Measurements from ENCODE around the gene ANXA11.
"Not testable (repeated sequence)": the region's sequence is repeated elsewhere in the genome, so short reads cannot be mapped to it uniquely, and the experiment has no call there.

Gene ANXA11

DNA sequence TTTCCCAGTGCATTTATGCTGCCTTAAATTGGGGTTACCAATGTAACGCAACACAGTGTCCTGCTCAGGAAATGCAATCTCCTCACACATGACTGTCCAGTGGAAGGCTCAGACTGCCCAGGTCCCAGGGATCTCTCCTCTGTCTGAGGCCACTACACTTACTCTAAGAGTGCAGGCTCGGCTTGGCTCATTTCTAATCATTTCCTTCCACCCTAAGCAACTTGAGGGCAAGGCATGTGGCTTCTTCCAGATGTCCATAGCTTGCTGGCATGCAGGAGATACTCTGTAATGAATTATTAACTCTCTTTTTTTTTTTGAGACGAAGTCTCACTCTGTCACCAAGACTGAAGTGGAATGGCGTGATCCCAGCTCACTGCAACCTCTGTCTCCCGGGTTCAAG lies 49.1 kb downstream of the ANXA11 start:
- DNase-seq, result no peak
- TF ChIP-seq POLR2A (IDR thresholded peaks at IDR 0.05; ENCODE audit: low read length) (no peak), GATA1 (IDR thresholded peaks at IDR 0.05; ENCODE audit: low read depth, low read length) (no peak)

DNA sequence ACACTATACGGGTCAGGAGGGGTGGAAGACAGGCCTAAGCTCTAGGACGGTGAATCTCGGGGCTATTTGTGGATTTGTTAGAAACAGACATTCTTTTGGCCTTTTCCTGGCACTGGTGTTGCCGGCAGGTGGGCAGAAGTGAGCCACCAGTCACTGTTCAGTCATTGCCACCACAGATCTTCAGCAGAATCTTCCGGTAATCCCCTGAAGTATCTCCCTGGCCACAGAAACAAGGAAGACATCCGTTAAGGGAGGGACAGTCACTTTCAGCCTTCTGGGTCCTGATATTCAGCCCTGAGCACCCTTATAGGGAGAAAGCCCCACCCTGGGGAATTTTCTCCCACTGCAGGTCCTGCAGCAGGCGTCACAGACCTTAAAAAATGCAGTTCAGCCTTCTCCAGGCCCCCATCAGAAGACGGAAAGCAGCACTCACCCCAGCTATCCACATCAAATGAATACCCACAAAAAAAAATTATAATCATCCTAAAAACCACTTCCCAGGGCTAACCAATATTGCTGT lies 49.6 kb downstream of the ANXA11 start:
- no peak for TF ChIP-seq GATA1 (IDR thresholded peaks at IDR 0.05; ENCODE audit: low read depth, low read length)
- no peak for TF ChIP-seq POLR2A (IDR thresholded peaks at IDR 0.05; ENCODE audit: low read length)
- no peak for DNase-seq

DNA sequence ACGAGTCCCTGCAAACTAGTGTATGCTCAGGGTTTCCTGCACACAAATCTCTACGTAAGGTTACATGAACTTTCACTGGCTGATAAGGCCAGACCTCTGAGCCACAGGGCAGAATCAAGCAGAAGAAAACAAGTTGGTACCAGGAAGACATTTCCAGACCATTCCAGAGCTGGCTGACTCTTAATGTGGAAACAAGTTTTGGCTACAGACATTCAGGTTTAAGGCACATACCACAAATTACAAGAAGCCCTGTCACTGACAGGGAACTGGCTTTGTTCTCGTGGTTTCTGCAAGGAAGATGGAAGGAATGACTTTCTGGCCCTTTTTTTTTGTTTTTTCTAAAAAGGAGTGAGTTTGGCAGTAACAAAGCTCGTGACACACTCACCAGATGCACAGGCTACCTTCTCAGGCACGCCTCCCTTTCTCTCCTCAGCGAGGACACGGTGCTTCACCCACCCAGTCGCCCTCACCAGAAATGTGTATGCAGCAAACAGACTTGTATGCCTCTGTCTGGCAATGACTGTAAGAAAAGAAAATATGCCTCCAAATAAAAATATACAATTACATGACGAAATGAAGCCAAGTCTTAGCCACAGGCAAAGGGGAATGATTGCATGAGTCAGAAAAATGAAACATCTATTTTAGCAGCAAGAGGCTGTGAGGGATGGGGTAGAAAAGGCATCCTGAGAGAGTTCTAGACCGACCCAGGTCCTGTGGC lies 50.2 kb downstream of the ANXA11 start:
- TF ChIP-seq POLR2A (IDR thresholded peaks at IDR 0.05; ENCODE audit: low read length) (no peak), GATA1 (IDR thresholded peaks at IDR 0.05; ENCODE audit: low read depth, low read length) (no peak)
- no peak for DNase-seq

DNA sequence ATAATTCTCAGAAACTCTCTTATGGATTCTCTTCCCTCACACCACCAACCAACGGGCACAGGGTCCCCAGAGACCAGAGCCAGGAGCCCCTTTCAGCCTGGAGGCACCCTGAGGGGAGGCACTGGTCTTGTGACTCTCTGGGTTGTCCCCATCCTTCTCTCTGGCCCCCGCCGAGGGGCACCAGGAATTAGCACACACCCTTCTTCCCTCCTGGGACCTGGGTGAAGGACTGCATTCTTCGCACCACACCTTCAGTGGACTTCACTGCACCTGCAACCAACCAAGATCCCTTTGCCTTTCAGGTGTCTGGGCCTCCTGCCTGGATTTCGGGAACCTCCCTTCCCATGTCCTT lies 50.7 kb downstream of the ANXA11 start:
- DNase-seq, result no peak

DNA sequence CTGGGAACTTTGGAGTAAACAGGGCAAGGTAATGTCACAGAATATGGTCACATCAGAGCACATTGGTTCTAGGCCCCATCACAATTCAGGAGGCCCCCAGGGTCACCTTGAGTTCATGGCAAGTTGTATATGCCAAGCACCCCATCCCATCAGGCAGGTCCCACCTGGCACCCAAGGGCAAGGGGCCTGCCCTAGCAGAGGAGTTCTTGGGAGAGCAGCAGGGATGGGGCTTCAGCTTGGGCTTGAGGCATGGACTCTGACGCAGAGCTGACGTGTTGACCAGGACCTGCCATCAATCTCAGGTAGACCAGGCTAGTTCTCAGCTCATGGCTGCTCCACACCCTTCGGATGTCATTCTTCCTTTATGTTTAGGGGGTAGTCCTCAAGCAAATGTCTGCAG lies 51.9 kb downstream of the ANXA11 start:
- no peak for TF ChIP-seq GATA1 (IDR thresholded peaks at IDR 0.05; ENCODE audit: low read depth, low read length)
- DNase-seq, result no peak

More for the DNA sequence above, 50.7 kb downstream of the ANXA11 start:
- TF ChIP-seq GATA1 (IDR thresholded peaks at IDR 0.05; ENCODE audit: low read depth, low read length) (no peak), POLR2A (IDR thresholded peaks at IDR 0.05; ENCODE audit: low read length) (no peak)

DNA sequence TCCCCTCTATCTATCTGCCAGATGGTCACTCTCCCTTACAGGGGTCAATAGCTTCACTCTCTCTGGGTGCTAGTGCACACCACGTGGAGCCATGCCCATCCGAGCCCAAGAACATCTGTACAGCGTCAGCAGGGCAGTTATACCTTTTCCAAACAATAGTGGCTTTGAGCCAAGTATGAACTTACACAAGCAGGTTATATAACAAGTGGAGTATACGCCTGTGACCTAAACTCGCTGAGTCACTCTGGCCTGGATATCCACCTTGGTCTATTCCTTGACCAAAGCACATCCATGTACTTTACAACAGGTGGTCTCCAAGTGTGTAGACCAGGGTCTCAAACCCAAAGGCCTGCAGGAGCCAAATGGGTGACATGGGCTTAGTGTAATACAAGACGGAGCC lies 52.5 kb downstream of the ANXA11 start:
- TF ChIP-seq GATA1 (IDR thresholded peaks at IDR 0.05; ENCODE audit: low read depth, low read length) (no peak), POLR2A (IDR thresholded peaks at IDR 0.05; ENCODE audit: low read length) (no peak)
- DNase-seq, result no peak

DNA sequence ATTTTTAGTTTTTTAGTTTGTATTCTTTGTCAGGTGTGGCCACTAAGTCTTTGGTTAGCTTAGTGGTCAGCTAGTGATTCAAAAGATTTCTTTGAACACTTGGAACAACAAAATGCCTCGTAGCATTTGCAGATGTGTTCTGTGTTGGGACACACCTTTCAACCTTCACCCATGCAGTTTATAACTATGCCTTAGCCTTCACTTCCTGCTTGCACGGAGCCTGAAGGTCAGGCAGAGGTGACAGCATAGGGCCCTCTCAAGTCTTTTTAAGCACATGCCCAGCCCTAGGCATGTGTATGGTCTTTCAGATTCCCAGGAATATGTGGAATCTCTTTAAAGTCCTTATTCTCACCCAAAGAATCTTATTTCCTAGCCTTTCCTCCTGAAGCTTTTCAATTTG lies 55.2 kb downstream of the ANXA11 start:
- TF ChIP-seq GATA1 (IDR thresholded peaks at IDR 0.05; ENCODE audit: low read depth, low read length), result no peak
- TF ChIP-seq POLR2A (IDR thresholded peaks at IDR 0.05; ENCODE audit: low read length), result no peak
- DNase-seq, result no peak

DNA sequence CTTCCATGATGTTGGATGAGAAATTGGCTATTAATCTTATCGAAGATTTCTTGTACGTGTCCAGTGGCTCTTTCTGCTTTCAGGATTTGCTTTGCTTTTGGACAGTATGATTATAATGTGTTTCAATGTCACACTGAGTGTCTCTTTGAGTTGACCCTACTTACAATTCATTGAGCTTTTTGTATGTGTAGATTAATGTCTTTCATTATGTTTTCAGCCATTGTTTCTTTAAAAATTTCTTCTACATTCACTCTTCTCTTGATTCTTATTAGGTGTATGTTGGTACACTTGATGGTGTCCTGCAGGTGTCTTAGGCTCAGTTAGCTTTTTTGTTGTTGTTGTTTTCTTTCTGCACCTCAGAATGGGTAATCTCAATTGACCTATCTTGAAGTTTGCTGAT lies 56.2 kb downstream of the ANXA11 start:
- TF ChIP-seq GATA1 (IDR thresholded peaks at IDR 0.05; ENCODE audit: low read depth, low read length), result no peak
- no peak for TF ChIP-seq POLR2A (IDR thresholded peaks at IDR 0.05; ENCODE audit: low read length)

DNA sequence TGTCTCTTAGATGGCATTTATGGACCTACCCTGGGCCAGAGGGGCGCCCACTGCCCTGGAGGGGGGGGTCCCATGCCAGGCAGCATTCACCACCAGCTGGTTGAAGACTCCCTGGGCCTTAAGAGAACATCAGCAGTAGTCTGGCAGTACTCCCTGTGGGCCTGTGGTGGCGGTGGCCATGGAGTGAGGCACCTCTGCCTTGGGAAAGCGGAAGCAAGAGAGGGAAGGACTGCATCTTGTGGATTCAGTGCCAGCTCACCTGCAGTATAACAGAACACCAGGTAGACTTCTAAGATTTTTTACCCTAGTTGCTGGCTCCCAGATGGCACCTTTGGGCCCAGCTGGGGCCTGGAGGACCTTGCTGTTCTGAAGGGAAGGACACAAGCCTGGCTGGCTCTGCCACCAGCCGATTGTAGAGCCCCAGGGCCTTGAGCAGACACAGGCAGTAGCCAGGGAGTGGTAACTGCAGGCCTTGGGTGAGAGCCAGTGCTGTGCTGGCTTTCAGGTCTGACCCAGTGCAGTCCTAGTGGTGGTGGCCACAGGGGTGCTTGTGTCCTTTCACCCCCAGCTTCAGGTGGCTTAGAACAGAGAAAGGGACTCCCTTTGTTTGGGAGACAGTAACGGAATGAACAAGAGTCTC lies 57.1 kb downstream of the ANXA11 start:
- no peak for DNase-seq
- TF ChIP-seq GATA1 (IDR thresholded peaks at IDR 0.05; ENCODE audit: low read depth, low read length) (no peak), POLR2A (IDR thresholded peaks at IDR 0.05; ENCODE audit: low read length) (no peak)

More for the DNA sequence above, 56.2 kb downstream of the ANXA11 start:
- DNase-seq, result no peak

DNA sequence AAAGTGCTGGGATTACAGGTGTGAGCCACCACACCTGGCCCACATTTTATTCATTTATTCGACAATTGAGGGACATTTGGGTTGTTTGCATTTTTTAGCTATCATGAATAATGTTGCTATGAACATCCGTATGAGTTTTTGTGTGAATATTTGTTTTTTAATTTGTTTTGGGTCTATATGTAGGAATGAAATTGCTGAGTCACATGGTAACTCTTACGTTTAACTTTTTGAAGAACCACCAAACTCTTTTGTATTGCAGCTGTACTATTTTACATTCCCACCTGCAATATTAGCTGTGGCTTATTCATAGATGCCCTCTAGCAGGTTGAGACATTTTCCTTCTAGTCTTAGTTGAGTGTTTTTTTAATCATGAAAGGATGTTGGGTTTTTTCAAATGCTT lies 58.4 kb downstream of the ANXA11 start:
- no peak for DNase-seq
- TF ChIP-seq POLR2A (IDR thresholded peaks at IDR 0.05; ENCODE audit: low read length) (no peak), GATA1 (IDR thresholded peaks at IDR 0.05; ENCODE audit: low read depth, low read length) (no peak)

DNA sequence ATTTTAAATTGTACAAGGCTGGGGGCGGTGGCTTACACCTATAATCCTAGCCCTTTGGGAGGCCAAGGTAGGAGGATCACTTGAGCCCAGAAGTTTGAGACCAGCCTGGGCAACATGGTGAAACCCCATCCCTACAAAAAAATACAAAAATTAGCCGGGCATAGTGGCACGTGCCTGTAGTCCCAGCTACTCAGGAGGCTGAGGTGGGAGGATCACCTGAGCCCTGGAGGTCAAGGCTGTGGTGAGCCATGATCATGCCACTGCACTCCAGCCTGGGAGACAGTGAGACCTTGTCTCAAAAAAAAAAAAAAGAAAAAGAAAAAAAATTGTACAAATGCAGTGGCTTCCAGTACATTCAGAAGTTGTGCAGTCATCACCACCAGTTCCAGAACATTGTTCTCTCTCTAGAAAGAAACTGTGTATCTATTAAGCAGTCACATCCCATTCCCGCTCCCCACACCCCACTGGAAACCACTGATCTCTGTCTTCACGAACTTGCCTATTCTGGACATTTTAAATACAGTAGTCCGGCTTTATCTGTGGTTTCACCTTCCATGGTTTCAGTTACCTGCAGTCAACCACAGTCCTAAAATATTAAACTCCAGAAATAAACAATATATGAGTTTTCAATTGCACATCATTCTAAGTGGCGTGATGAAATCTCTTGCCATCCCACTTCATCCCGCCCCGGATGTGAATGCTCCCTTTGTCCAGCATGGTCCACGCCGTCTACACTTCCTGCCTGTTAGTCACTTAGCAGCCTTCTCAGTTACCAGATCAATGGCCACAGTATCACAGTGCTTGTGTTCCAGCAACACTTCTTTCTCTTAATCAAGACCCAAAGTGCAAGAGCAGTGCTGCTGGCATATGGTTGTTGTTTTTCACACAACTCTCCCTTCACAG lies 59.7 kb downstream of the ANXA11 start:
- DNase-seq, result not testable (repeated sequence)

DNA sequence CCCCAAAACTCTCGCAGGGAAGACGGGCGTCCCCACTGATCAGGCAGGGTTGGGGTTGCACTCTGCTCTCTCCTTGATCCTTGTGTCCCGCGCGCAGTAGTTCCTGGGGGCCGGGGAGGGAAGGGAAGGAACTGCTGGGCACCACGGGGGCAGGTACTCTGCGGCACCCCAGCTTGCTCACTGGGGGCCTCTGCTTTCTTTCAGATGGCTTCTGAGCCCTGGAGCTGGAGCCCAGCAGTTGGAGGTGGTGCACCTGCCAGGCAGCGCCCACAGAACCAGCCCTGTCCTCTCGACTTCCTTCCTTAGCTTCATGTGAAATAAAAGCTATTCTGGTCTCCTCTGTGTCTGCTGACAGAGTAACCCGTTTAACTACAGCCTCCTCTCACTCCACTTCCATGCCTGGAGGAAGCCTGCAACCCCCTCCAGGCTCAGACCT lies 60.6 kb downstream of the ANXA11 start:
- DNase-seq, result no peak

DNA sequence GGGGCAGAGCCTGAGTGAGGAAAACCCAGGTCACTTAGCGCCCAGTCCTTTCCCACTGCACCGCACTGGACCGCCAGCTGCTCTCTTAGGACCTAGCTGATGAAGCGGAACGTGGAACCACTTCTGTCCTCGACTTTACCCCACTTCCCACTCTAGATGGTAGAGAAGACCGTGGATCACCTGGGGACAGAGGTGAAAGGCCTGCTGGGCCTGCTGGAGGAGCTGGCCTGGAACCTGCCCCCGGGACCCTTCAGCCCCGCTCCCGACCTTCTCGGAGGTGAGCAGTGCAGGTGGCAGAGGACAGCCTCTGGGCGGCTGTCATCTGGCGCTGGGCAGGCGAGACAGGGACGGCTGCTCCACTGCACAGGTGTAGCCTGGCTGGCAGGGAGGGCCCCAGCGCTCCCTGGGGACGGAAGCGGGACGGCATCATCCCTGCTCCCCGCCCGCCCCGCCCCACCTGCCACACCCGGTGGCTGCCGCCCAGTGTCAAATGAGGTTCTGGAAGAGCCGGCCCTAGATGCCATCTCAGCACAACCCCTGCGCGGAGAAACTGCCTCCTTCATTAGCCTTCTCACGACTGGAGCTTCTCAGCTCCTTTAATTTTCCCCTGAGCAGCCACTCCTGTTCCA lies 61.2 kb downstream of the ANXA11 start:
- DNase-seq, result no peak
- no peak for TF ChIP-seq POLR2A (IDR thresholded peaks at IDR 0.05; ENCODE audit: low read length)
- no peak for TF ChIP-seq GATA1 (IDR thresholded peaks at IDR 0.05; ENCODE audit: low read depth, low read length)

More for the DNA sequence above, 60.6 kb downstream of the ANXA11 start:
- TF ChIP-seq GATA1 (IDR thresholded peaks at IDR 0.05; ENCODE audit: low read depth, low read length), result no peak
- TF ChIP-seq POLR2A (IDR thresholded peaks at IDR 0.05; ENCODE audit: low read length), result no peak
